ENCODE results near the gene DTWD1.

GRCh38 chr15:49673861-49674260 is 53.0 kb downstream of the DTWD1 start:
- TF ChIP-seq CTCF (conservative IDR thresholded peaks at IDR 0.05) (no peak), EZH2 (IDR thresholded peaks at IDR 0.05; ENCODE audit: low read depth) (no peak)
